Ovary (tissue), 3 donors: ENCODE measurements around the gene TMUB1.

Source experiments
- CTCF ChIP-seq, 3 donors: fragments of 450-650 bp in 2 of 3; fragments of 200-600 bp in 1 of 3; IDR thresholded peaks; one replicate each; pipeline versions ENCODE4 v1.5.1 to v1.8.0; 2016 to 2022; ENCODE audit warnings: antibody characterized with exemption in 3 of 3, mild to moderate bottlenecking in 1 of 3
- EP300 ChIP-seq: sonication (generic); formaldehyde crosslinking; IDR thresholded peaks from one replicate; pipeline ENCODE4 v1.6.1; 2017; ENCODE audit warnings: antibody characterized with exemption
- donor health status: DM: no; HTN: no; CAD: no.

GRCh38 chr7:151128716-151129115 lies 45.4 kb upstream of the TMUB1 start:
- TF ChIP-seq CTCF (IDR thresholded peaks at IDR 0.05) (no peak), EP300 (no peak)
